OCI-LY7 (cell line): ENCODE measurements around the gene TAF1C. TPM values are rescaled to one million over a fixed set of nuclear protein-coding genes. Genes with fewer than 3 reads are reported as not detected.

ENCODE experiments used
- BruUV-seq: library from RNA; stranded (reverse); fragments of 400-500 nt; replicated peaks from 2 replicates; lab custom pipeline; 2021; lab: Mats Ljungman, UMichigan
- CTCF ChIA-PET: fragments of 300-600 bp; sonication (Branson Sonifier 250); formaldehyde crosslinking; loops from one replicate; lab custom pipeline; 2022; ENCODE audit warnings: antibody characterized with exemption; ENCODE audit not compliant: unreplicated experiment; lab: Charles Lee
- POLR2A ChIA-PET: fragments of 300-600 bp; sonication (Branson Sonifier 250); formaldehyde crosslinking; loops from one replicate; lab custom pipeline; 2022; ENCODE audit warnings: antibody characterized with exemption; lab: Charles Lee
- DNase-seq: peaks from one replicate; pipeline ENCODE4 v3.0.0-alpha.2; 2015; ENCODE audit warnings: low spot score
- H2AFZ ChIP-seq: fragments of 200-600 bp; sonication (generic), shearing (Covaris generic); 2 replicates; pipeline ENCODE4 v1.6.1; 2014; ENCODE audit warnings: mild to moderate bottlenecking, antibody characterized with exemption, low read length, moderate library complexity
- H3K27ac ChIP-seq: fragments of 200-600 bp; sonication (generic); 2 replicates; pipeline ENCODE4 v1.5.1; 2014; ENCODE audit warnings: mixed run types, low read depth, mild to moderate bottlenecking, moderate library complexity, low read length, inconsistent platforms; ENCODE audit not compliant: poor library complexity, severe bottlenecking
- H3K36me3 ChIP-seq: fragments of 200-600 bp; sonication (generic); 2 replicates; pipeline ENCODE4 v1.6.1; 2014; ENCODE audit warnings: mild to moderate bottlenecking, antibody characterized with exemption, low read length, moderate library complexity, mixed read lengths; ENCODE audit not compliant: insufficient read depth
- H3K4me1 ChIP-seq: fragments of 200-600 bp; sonication (generic); 2 replicates; pipeline ENCODE4 v1.5.1; 2014; ENCODE audit warnings: mild to moderate bottlenecking, low read length; ENCODE audit not compliant: insufficient read depth, poor library complexity, severe bottlenecking
- H3K4me2 ChIP-seq: fragments of 200-600 bp; sonication (generic); 2 replicates; pipeline ENCODE4 v1.6.1; 2014; ENCODE audit warnings: mild to moderate bottlenecking, low read length
- H3K4me3 ChIP-seq: fragments of 200-600 bp; sonication (generic); 2 replicates; pipeline ENCODE4 v1.5.1; 2014; ENCODE audit warnings: mild to moderate bottlenecking, low read depth, low read length; ENCODE audit not compliant: poor library complexity, severe bottlenecking
- H3K79me2 ChIP-seq: fragments of 200-600 bp; sonication (generic); 2 replicates; pipeline ENCODE4 v1.6.1; 2016; ENCODE audit warnings: low read depth, mild to moderate bottlenecking, low read length, moderate library complexity, mixed read lengths; ENCODE audit not compliant: insufficient read depth
- H3K9me2 ChIP-seq: fragments of 200-600 bp; sonication (generic); 2 replicates; pipeline ENCODE4 v1.6.1; 2016; ENCODE audit warnings: mild to moderate bottlenecking, low read length, mixed read lengths; ENCODE audit not compliant: insufficient read depth
- H3K9me3 ChIP-seq: fragments of 200-600 bp; sonication (generic); 2 replicates; pipeline ENCODE4 v1.6.1; 2014; ENCODE audit warnings: mild to moderate bottlenecking, mixed run types, low read length, mixed read lengths
- H4K20me1 ChIP-seq: fragments of 200-600 bp; sonication (generic); 2 replicates; pipeline ENCODE4 v1.6.1; 2014; ENCODE audit warnings: mild to moderate bottlenecking, antibody characterized with exemption, low read length, moderate library complexity, mixed read lengths; ENCODE audit not compliant: insufficient read depth
- EZH2phosphoT487 ChIP-seq: fragments of 200-600 bp; sonication (generic); IDR thresholded peaks from 2 replicates; pipeline ENCODE4 v1.6.1; 2018; ENCODE audit warnings: low read depth, borderline replicate concordance, mild to moderate bottlenecking, mixed run types, antibody characterized with exemption, low read length, moderate library complexity, mixed read lengths
- intact Hi-C: fragments of 100-400 bp; cut with micrococcal nuclease; formaldehyde crosslinking; loops from one replicate; pipeline ENCODE4 v1.10.0; 2022; ENCODE audit not compliant: unreplicated experiment
- total RNA-seq, 2 experiments: library from RNA; depleted of rRNA in 1 of 2; stranded (reverse); fragments of >200 nt in 1 of 2; shearing (Covaris generic) in 1 of 2; gene quantifications; 2 replicates each; pipeline ENCODE4 v1.2.3, GENCODE V29; 2014 to 2022
- TF ChIP-seq, protein P1 (sequence below): fragments of 200-600 bp; sonication (generic); conservative IDR thresholded peaks from 2 replicates; pipeline ENCODE4 v1.5.1; 2014; ENCODE audit warnings: mild to moderate bottlenecking, antibody characterized with exemption, low read length, moderate library complexity, mixed read lengths

The TAF1C gene
- total RNA-seq, 2 experiments from 2014 or later: 64.6 to 66.1 TPM

DNA sequence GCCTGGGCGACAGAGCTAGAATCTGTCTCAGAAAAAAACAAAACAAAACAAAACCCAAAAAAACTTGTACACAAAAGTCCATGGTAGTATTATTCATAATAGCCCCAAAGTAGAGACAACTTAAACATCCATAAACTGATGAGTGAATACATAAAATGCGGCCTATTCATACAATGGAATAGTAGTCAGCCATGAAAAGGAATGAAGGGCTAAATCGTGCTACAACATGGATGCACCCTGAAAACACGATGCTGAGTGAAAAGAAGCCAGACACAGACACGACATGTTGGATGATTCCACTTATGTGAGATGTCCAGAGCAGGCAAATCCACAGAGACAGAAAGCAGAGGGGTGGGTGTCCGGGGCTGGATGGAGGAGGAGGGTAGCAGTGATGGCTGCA lies 40.7 kb upstream of the TAF1C start:
- intact Hi-C loops: no loop called here
- H3K9me2 ChIP-seq: no peaks in the 10 kb centered on the region
- H2AFZ ChIP-seq: no peak overlapping the region
- H3K36me3 ChIP-seq: no peaks in the 10 kb centered on the region
- H3K9me3 ChIP-seq: no peaks in the 10 kb centered on the region
- TF ChIP-seq, protein P1, sequence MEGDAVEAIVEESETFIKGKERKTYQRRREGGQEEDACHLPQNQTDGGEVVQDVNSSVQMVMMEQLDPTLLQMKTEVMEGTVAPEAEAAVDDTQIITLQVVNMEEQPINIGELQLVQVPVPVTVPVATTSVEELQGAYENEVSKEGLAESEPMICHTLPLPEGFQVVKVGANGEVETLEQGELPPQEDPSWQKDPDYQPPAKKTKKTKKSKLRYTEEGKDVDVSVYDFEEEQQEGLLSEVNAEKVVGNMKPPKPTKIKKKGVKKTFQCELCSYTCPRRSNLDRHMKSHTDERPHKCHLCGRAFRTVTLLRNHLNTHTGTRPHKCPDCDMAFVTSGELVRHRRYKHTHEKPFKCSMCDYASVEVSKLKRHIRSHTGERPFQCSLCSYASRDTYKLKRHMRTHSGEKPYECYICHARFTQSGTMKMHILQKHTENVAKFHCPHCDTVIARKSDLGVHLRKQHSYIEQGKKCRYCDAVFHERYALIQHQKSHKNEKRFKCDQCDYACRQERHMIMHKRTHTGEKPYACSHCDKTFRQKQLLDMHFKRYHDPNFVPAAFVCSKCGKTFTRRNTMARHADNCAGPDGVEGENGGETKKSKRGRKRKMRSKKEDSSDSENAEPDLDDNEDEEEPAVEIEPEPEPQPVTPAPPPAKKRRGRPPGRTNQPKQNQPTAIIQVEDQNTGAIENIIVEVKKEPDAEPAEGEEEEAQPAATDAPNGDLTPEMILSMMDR: no peak
- TF ChIP-seq EZH2phosphoT487: no peak
- no peak overlapping the region for H3K4me3 ChIP-seq
- H3K4me2 ChIP-seq: no peak overlapping the region
- ChIA-PET CTCF (no interaction called here), POLR2A (no interaction called here)
- H4K20me1 ChIP-seq: no peaks in the 10 kb centered on the region
- BruUV-seq: no TSS peak
- H3K79me2 ChIP-seq: no peaks in the 10 kb centered on the region
- H3K27ac ChIP-seq: no peak overlapping the region
- no peak for DNase-seq
- no peaks in the 10 kb centered on the region for H3K4me1 ChIP-seq

DNA sequence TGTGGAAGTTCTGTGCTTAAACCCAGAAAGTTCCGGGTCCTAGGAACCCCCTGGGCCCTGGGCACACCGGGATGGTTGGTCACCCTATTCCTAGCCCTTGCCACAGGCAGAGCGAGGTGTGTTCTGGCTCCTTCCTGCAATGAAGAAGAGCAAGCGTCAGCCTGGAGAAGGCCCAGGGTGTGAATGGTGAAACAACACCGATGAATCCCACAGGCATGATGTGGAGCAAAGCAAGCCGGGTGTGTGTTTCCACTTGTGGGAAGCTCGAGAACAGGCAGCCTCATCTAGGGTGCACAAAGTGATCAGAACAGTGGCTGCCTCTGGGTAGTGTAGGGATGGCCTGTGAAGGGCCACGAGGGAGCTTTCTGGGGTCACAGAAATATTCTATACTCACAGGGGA lies 39.2 kb upstream of the TAF1C start:
- ChIA-PET CTCF (no interaction called here), POLR2A (interaction anchor here (0.7 kb wide), 1 partner anchor 20 kb away, joined by 3 read pairs; no protein-coding TSS in a partner anchor)
- Histone ChIP-seq H3K4me1 (no peaks in the 10 kb centered on the region), H3K9me3 (no peaks in the 10 kb centered on the region), H3K36me3 (no peaks in the 10 kb centered on the region), H3K4me2 (no peak overlapping the region), H4K20me1 (no peaks in the 10 kb centered on the region), H3K27ac (no peak overlapping the region), H3K4me3 (no peak overlapping the region), H3K9me2 (no peaks in the 10 kb centered on the region), H2AFZ (no peak overlapping the region), H3K79me2 (no peaks in the 10 kb centered on the region)
- DNase-seq: no peak
- BruUV-seq: no TSS peak
- intact Hi-C loops: no loop called here
- no peak for TF ChIP-seq EZH2phosphoT487
- TF ChIP-seq, protein P1: no peak

DNA sequence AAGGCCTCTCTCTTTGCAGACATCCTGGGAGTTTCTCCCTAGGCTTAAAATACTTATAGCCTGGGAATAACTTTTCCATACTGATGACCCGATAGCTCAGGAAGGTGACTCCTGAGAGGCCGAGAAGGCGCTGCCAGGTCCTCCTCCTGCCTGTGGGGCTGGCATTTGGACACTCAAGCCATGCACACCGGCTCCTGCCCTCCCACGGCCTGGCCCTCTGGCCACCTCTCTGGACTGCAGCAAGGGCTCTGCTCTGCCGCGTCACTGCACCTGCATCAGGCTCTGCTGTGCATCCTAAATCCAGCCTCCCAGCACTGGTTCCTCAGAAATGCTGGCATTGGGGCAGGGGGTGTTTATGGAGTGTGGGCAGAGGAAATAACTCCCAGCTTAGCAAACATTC lies 38.7 kb upstream of the TAF1C start:
- H3K4me2 ChIP-seq: no peak overlapping the region
- no peak overlapping the region for H3K27ac ChIP-seq
- H4K20me1 ChIP-seq: no peaks in the 10 kb centered on the region
- H3K9me2 ChIP-seq: no peaks in the 10 kb centered on the region
- H3K4me3 ChIP-seq: no peak overlapping the region
- no peaks in the 10 kb centered on the region for H3K4me1 ChIP-seq
- H2AFZ ChIP-seq: no peak overlapping the region
- H3K9me3 ChIP-seq: no peaks in the 10 kb centered on the region
- DNase-seq: no peak
- TF ChIP-seq, protein P1: no peak
- TF ChIP-seq EZH2phosphoT487: no peak
- H3K79me2 ChIP-seq: no peaks in the 10 kb centered on the region
- no TSS peak for BruUV-seq
- POLR2A ChIA-PET: interaction anchor here (0.7 kb wide), 1 partner anchor 20 kb away, joined by 3 read pairs; no protein-coding TSS in a partner anchor
- H3K36me3 ChIP-seq: no peaks in the 10 kb centered on the region
- CTCF ChIA-PET: no interaction called here
- intact Hi-C loops: no loop called here
